Measurements from ENCODE around the gene KCNC1.

KCNC1 gene

GRCh38 chr11:17734418-17734911 lies at the start of gene KCNC1:
TSS of gene KCNC1 (plus strand) at chr11:17734781. CDS start at chr11:17736003, 1,222 bp downstream.
- DNase-seq: peak; percentile 70

GRCh38 chr11:17686231-17686980 lies 48.2 kb upstream of the KCNC1 start:
- peak; percentile 80 for DNase-seq

- peak; percentile 19 for DNase-seq
These were observed 46.5 kb upstream of the KCNC1 start for GRCh38 chr11:17687946-17688670.

GRCh38 chr11:17691550-17691949 lies 43.0 kb upstream of the KCNC1 start:
- peak; percentile 7 for DNase-seq

GRCh38 chr11:17691976-17692375 lies 42.6 kb upstream of the KCNC1 start:
- peak; percentile 30 for DNase-seq

GRCh38 chr11:17692931-17693330 lies 41.6 kb upstream of the KCNC1 start:
- peak; percentile 16 for DNase-seq

GRCh38 chr11:17693531-17693930 lies 41.0 kb upstream of the KCNC1 start:
- no peak for DNase-seq

- DNase-seq: peak; percentile 31
These were observed 40.0 kb upstream of the KCNC1 start for GRCh38 chr11:17694494-17695110.

GRCh38 chr11:17695454-17696441 lies 38.8 kb upstream of the KCNC1 start:
- no peak for DNase-seq

- DNase-seq: no peak
These were observed 37.8 kb upstream of the KCNC1 start for GRCh38 chr11:17696741-17697140.

GRCh38 chr11:17697175-17697949 lies 37.2 kb upstream of the KCNC1 start:
- no peak for DNase-seq

- DNase-seq: peak; percentile 61
These were observed 35.1 kb upstream of the KCNC1 start for GRCh38 chr11:17699147-17700114.

GRCh38 chr11:17700991-17701390 lies 33.6 kb upstream of the KCNC1 start:
- no peak for DNase-seq

GRCh38 chr11:17702876-17703275 lies 31.7 kb upstream of the KCNC1 start:
- no peak for DNase-seq

GRCh38 chr11:17703951-17704350 lies 30.6 kb upstream of the KCNC1 start:
- peak; percentile 24 for DNase-seq

- no peak for DNase-seq
These were observed 26.8 kb upstream of the KCNC1 start for GRCh38 chr11:17707830-17708229.

- peak; percentile 19 for DNase-seq
These were observed 22.7 kb upstream of the KCNC1 start for GRCh38 chr11:17711836-17712235.

GRCh38 chr11:17713851-17714250 lies 20.7 kb upstream of the KCNC1 start:
- no peak for DNase-seq

GRCh38 chr11:17714356-17714854 lies 20.2 kb upstream of the KCNC1 start:
- DNase-seq: no peak

GRCh38 chr11:17714870-17715269 lies 19.7 kb upstream of the KCNC1 start:
- no peak for DNase-seq

Measured in islet precursor cell (in vitro differentiated cells).